Activated T-helper 9 cell treated with anti-CD3 and anti-CD28 coated beads, Interleukin-2, amount 50 U/mL, for 16 hours (primary cell): ENCODE measurements around the gene CYP4F22.

Experiments
- DNase-seq: peaks from one replicate; pipeline ENCODE4 v3.0.0-alpha.2; 2020; ENCODE audit warnings: low read depth

CYP4F22 gene

DNA sequence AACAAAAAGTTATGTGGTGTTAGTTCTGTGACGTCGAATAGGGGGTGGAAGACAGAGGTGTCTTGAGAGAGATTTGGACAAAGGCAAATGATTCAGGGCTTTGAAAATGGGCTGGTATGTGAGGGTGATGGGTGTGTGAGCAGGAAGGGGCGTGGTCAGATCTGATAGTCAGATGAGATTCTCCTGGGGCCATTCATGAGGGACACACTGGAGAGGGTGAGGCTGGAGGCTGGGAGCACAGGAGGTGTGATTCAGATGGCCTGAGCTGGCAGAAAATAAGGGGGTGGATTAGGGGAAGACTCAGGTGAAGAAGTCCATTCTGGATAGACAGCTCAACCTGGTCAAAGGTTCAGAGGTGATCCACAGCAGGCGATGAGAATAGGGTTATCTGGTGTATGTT, 28.0 kb downstream of the CYP4F22 start:
- DNase-seq, result no peak

DNA sequence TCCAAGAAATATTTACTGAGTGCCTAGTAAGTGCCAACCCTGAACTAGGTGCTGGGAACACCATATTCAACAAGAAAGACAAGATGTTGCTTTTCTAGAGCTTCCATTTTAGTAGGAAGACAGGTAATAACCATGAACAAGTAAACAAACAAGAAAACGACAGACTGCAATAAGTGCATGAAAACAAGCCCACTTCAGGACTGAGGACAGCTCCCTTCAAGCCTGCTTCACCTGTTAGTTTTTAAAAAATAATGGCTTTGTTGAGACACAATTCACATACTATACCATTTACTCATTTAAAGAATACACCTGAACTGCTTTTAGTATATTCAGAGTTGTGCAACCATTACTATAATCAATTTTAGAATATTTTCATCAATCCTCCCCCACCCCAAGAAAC, 30.4 kb downstream of the CYP4F22 start:
- DNase-seq, result no peak

DNA sequence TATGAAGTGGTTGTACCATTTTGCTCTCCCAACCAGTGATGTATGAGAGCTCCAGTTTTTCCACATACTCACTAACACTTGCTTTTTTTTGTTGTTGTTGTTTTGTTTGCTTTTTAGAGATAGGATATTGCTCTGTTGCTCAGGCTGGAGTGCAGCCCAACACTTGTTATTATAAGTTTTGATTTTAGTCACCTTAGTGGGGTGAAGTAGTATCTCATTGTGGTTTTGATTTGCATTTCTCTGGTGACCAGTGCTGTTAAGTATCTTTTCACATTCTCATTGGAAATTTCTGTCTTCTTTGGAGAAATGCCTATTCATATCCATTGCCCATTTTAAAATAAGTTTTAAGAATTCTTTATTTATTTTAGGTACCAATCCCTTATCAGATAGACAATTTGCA, 31.3 kb downstream of the CYP4F22 start:
- no peak for DNase-seq

DNA sequence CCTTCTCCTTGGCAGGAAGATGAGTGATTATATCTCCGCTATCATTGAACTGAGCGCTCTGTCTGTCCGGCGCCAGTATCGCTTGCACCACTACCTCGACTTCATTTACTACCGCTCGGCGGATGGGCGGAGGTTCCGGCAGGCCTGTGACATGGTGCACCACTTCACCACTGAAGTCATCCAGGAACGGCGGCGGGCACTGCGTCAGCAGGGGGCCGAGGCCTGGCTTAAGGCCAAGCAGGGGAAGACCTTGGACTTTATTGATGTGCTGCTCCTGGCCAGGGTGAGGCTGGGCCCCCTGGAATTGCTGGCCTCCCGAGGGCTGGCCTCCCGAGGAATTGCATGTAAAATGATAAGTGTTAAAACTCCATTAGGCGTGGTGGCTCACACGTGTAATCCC, 32.1 kb downstream of the CYP4F22 start:
- DNase-seq, result no peak

DNA sequence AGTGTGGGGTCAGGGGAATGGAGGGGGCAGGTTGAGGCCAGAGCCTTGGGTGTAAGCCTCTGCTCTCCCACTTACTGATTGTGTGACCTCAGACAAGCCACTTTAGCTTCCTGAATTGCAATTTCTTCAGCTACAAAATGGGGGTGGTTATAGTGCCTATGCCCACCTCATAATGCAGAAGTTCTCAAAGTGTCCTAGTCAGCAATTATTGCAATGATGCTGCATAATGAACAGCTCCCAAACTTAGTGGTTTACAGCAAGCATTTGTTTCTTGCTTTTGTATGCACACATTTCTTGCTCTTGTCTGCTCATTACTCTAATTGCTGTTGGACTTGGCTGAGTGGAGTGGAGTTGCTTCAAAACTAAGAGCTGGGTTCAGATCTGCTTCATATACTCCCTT, 36.0 kb downstream of the CYP4F22 start:
- DNase-seq, result no peak

DNA sequence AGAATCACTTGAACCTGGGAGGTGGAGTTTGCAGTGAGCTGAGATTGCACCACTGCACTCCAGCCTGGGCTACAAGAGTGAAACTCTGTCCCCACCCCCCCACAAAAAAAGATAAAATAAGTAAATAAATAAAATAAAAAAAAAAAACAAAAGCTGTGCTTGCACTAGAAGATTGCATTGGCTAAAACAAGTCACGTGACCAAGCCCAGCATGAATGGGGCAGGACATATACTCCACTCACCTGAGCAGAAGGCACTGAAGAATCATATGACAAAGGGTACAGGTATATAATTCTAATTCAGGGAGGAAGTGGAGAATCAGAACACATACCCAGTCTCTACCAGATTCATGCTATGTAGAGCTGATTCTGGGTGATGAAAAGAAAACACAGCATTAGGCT, 36.6 kb downstream of the CYP4F22 start:
- no peak for DNase-seq

DNA sequence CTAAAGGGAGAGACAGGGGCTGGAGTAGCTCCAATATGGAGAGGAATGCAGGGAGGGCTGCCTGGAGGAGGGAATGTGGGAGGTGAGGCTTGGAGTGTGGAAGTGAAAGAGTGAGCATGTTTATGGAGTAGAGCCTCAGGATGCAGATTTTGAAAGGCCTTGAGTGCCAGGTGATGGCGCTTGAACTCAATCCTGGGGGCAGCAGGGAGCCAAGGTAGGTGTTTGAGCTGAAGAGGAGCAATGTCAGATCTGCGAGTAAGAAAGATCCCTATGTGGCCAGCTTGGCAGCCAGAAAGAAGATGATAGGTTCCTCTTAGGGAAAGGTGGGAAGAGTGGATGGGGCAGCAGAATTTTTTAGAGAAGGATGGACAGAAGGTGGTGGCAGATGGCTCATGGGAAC, 40.3 kb downstream of the CYP4F22 start:
- DNase-seq, result no peak

DNA sequence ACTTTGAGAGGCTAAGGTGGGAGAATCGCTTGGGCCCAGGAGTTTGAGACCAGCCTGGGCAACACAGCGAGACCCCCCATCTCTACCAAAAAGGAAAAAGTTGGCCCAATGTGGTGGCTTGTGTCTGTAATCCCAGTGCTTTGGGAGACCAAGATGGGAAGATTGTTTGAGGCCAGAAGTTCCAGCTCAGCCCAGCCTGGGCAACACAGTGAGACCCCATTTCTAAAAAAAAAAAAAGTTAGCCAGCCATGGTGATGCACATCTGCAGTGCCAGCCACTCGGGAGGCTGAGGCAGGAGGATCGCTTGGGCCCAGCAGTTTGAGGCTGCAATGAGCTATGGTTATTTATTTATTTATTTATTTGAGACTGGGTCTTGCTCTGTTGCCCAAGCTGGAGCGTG, 41.3 kb downstream of the CYP4F22 start:
- no peak for DNase-seq

DNA sequence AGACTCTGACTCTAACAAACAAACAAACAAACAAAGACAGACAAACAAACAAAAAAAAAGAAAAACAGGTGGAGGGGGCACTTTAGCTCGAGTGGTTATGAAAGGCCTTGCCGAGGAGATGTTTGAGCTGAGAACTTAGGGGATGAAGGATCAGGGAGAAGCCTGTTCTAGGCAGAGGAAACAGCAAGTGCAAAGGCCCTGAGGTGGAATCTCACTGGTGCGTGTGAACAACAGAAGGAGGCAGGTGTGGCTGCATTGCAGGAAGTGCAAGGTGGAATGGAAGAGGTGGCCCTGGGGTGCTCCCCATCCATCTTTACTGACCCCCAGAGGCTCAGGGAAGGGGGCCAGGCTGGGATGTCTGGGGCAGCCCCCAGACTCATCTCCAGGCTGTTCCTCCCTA, 41.9 kb downstream of the CYP4F22 start:
- DNase-seq, result no peak

DNA sequence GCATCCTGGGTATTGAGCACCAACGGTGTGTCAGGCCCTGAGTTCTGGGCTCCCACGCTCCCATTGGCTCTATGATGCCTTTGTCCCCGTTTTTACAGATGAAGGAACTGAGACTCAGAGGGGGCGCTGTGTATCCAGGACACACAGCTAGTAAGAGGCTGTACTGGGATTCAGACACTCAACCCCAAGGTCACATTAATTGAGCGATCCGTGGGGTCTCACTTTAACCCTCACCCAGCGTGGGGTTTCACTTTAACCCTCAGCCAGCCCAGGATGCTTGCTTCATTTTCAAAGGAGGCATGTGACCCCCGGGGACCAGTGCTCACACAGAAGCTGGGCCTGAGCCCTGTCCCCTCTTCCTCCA, 42.6 kb downstream of the CYP4F22 start:
- DNase-seq, result no peak

DNA sequence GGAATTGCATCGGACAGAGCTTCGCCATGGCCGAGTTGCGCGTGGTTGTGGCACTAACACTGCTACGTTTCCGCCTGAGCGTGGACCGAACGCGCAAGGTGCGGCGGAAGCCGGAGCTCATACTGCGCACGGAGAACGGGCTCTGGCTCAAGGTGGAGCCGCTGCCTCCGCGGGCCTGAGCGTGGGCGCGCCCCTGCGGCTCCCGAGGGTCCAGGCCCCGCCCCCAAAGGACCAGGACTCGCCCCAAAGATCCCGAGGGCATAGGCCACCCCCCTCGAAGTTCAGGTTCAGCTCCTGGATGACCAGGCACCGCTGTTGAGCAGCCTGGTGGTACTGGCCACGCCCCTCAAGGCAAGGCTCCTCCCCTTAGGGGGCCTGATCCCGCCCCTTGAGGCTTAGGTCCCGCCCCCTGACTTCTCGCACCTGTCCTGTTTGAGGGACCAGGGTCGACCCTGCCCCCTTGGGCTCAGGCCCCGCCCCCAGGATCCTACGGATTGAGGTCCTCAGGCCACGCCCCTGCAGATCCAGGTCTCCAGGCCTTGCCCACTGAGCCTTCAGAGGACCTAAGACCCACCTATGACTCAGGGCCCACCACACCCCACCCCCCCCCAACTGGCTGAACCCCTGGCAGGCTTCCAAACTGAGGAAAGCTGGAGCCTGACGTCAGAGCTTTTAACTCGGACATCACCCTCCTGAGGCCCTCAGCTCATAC, 43.1 kb downstream of the CYP4F22 start:
- DNase-seq, result peak; percentile 59

DNA sequence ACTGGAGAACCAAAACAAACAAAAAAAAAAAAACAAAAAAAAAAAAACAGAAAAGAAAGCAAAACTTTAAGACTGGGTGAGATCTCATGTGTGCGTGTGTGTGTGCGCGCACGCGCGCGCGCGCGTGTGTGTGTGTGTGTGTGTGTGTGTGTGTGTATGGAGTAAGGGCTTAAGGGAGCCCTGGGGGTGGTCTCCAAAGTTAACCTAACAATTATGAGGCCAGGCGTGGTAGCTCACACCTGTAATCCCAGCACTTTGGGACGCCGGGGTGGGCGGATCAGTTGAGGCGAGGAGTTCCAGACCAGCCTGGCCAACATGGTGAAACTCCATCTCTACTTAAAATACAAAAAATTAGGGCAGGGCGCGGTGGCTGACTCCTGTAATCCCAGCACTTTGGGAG, 46.7 kb downstream of the CYP4F22 start:
- no peak for DNase-seq

DNA sequence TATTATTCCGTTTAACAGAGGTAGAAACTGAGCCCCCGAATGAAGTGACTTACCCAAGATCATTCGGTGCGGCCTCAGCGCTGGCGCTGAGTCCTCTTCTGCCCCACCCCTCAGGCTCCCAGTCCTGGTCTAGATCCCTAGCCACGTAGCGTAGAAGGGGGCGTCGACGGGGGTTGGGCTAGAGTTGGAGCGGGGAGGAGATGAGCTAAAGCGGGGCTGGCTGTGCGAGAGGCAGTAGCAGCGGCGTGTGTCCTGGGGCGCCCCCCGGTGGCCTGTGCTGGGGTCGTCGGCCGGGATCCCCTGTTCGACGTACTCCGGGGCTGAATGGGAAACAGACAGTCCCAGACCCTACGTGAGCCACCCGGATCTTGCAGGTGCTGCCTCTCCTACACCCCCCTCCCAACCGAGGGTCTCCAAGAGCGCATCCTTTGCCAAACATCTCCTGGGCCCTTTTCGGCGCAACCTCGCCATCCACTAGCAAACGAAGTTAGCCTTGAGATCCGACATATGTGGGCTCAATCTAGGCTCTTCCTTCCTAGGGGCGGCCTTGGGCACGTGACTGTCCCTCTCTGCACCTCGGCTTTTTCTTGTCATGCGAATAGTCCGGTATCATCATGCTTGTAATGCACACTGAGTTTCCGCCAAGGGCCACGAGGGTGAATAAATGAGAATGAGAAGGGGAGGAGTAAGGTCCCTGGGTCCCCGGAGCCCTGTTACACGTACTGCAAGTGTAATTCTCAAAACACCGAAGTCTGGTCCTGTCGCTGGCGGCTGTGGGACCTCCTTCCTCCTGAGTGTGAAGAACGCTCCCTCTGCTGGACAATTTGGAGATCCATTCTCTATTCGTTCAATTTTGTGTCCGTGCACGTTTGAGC, 47.7 kb downstream of the CYP4F22 start:
- DNase-seq, result peak; percentile 94

DNA sequence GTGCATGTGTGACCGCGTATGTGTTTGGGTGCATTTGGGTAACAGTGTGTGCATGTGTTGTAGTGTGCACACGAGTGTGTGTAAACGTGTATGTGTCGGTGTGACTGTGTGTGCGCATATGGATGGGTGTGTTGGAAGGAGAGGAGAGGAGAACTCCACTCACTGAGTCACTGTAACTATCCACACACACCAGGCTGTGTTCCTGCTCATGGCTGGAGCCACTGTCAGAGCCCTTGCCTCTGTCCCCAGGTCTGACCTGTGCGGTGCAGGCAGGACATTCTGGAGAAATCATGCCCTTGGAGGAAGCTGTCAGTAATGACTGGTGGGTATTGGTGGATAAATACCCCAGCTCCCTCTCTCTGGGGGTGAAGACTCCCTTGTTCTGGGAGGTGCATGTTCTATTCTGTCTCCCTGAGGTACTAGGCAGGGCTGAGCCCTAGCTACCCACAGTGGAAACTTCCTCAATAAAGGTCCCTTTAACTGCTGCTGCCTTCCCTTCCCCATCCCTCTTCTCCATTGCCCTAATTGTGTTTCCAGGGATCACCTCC, 48.4 kb downstream of the CYP4F22 start:
- DNase-seq, result no peak

DNA sequence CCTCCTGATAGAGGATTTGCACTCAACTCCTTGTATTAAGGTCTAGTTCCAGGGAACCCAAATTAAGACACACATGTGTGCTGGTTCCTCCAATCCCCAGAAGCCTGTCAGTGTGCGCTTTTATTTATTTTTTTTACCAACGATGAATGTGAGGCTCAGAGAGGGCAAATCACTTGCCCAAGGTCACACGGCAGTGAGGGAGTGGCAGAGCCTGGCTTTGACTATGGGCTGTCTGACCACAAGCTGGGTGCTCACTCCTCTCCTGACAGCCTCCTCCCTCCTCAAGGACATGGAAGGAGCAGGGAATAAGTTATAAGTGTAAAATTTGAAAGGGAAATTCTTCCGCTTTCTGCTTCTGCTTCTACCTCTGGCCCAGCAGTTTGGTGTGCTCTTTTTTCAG, 48.9 kb downstream of the CYP4F22 start:
- no peak for DNase-seq

DNA sequence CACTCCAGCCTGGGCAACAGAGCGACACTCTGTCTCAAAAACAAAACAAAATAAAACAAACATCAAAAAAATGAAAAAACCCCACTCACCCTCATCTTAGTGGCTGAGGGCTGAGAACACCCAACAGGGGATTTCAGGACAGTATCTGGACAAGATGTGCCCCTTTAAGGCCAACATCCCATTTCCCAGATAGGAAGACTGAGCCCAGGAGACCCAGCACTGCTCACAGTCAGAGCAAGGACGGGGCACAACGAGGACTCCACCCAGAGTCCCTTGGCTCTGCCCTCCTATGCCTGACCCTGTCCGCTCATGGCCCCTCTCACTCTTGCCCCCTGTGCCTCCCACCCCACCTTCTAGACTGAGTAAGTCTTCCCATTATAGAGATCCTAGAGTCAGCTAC, 53.8 kb downstream of the CYP4F22 start:
- DNase-seq, result no peak

DNA sequence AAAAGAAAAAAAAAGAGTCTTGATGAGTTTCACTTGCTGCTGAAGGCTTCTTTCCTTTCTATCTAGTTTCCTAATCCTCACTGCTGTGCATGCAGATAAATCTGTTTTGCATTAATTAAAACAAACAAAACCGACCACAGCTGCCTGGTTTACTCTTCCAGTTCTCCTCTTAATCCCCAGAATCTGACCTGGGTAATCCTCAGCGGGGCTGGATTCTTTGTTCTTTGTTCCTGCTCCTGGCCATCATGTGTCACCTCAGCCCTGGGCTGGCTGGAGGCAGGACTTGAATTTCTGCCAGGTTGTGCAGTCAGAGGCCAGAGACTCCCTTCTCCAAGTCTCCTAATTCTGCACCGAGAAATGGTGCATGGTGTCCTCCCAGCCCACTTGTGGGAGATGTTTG, 54.5 kb downstream of the CYP4F22 start:
- no peak for DNase-seq

DNA sequence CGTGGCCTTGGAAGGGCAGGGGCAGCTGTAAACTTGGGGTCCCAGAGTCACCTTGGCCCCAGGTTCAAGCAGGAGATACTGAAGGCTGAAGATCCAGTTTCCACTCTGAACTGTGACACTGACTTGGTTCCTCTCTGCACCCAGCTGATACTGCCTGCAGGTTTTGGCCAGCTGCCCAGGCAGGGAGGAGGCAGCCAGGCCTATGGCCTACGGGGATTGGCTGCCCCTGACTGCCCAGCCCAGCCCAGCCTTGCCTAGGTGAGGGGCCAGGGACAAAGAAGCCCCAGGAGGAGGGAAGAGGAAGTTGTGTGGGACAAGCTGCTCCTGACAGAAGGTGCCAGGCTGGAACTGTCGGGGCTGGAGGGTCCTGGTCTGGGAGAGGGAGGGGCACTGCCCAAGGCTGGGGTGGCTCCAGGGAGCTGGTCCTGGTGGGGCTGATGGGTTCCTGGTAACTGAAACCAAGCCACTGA, 55.0 kb downstream of the CYP4F22 start:
- DNase-seq, result no peak

DNA sequence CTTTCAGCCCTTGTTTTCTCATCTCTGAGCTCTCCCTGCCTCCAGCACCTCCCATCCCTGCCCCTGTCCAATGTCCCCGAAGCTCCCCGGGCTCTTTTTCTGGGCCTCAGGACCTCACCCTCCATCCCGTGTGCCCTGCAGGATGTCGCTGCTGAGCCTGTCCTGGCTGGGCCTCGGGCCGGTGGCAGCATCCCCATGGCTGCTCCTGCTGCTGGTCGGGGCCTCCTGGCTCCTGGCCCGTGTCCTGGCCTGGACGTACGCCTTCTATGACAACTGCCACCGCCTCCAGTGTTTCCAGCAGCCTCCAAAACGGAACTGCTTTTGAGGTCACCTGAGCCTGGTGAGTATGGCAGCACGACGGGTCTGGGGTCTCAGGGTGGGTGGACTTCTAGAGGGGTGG, 55.6 kb downstream of the CYP4F22 start:
- no peak for DNase-seq

DNA sequence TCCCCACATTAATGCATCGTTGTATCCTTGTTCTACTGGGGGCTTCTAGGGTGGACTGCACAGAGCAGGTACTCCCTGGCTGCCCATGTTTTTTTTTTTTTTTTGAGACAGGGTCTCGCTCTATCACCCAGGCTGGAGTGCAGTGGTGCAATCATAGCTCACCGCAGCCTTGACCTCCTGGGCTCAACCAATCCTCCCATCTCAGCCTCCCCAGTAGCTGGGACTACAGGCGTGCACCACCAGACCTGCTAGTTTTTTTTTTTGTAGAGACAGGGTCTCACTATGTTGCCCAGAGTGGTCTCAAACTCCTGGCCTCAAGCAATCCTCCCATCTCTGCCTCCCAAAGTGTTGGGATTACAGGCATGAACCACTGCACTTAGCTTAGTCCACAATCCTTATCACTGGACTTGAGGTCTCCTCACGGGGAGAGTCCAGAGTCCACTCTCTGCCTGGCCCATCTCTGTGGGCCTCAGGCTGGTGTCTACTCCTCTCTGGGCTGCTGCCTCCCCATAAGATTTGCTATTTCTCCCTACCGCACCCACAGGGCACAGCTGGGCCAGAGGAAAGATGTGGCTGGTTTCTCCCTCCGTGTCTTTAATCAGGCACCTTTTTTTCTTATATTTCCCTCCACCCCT, 56.3 kb downstream of the CYP4F22 start:
- no peak for DNase-seq

DNA sequence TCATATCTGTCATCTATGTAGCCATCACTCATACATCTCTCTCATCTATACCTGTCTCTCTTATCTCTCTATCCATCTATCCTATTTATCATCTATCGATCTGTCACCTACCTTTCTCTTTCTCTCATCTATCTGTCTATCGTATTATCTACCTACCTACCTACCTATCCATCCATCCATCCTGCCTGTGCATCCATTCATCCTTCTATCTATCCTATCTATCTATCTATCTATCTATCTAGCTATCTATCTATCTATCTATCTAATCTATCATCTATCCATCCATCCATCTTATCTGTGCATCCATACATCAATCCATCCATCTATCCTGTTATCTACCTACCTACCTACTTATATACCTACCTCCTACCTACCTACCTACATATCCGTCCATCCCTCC, 62.1 kb downstream of the CYP4F22 start:
- DNase-seq, result no peak

DNA sequence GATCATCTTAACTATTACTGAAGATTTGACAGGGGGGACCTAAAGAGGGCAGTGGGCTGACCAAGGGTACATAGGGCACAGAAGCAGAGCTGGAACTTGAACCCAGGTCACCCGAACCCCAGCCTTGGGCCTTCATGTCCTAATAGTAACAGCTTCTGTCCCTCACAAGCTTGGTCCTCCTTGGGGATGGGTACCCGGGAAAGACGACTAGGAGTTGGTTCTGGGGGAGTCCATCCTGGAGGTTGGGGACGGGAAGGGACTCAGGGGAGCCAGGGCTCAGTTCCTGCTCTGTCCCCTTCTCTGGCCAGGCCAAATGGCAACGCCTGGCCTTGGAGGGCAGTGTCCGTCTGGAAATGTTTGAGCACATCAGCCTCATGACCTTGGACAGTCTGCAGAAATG, 67.1 kb downstream of the CYP4F22 start:
- no peak for DNase-seq
